OCI-LY7 (cell line): ENCODE measurements around the gene UBE3B. TPM values are rescaled to one million over a fixed set of nuclear protein-coding genes. Genes with fewer than 3 reads are reported as not detected.

ENCODE experiments used
- BruUV-seq: library from RNA; stranded (reverse); fragments of 400-500 nt; replicated peaks from 2 replicates; lab custom pipeline; 2021; lab: Mats Ljungman, UMichigan
- CTCF ChIA-PET: fragments of 300-600 bp; sonication (Branson Sonifier 250); formaldehyde crosslinking; loops from one replicate; lab custom pipeline; 2022; ENCODE audit warnings: antibody characterized with exemption; ENCODE audit not compliant: unreplicated experiment; lab: Charles Lee
- POLR2A ChIA-PET: fragments of 300-600 bp; sonication (Branson Sonifier 250); formaldehyde crosslinking; loops from one replicate; lab custom pipeline; 2022; ENCODE audit warnings: antibody characterized with exemption; lab: Charles Lee
- DNase-seq: peaks from one replicate; pipeline ENCODE4 v3.0.0-alpha.2; 2015; ENCODE audit warnings: low spot score
- H2AFZ ChIP-seq: fragments of 200-600 bp; sonication (generic), shearing (Covaris generic); 2 replicates; pipeline ENCODE4 v1.6.1; 2014; ENCODE audit warnings: mild to moderate bottlenecking, antibody characterized with exemption, low read length, moderate library complexity
- H3K27ac ChIP-seq: fragments of 200-600 bp; sonication (generic); 2 replicates; pipeline ENCODE4 v1.5.1; 2014; ENCODE audit warnings: mixed run types, low read depth, mild to moderate bottlenecking, moderate library complexity, low read length, inconsistent platforms; ENCODE audit not compliant: poor library complexity, severe bottlenecking
- H3K36me3 ChIP-seq: fragments of 200-600 bp; sonication (generic); 2 replicates; pipeline ENCODE4 v1.6.1; 2014; ENCODE audit warnings: mild to moderate bottlenecking, antibody characterized with exemption, low read length, moderate library complexity, mixed read lengths; ENCODE audit not compliant: insufficient read depth
- H3K4me1 ChIP-seq: fragments of 200-600 bp; sonication (generic); 2 replicates; pipeline ENCODE4 v1.5.1; 2014; ENCODE audit warnings: mild to moderate bottlenecking, low read length; ENCODE audit not compliant: insufficient read depth, poor library complexity, severe bottlenecking
- H3K4me2 ChIP-seq: fragments of 200-600 bp; sonication (generic); 2 replicates; pipeline ENCODE4 v1.6.1; 2014; ENCODE audit warnings: mild to moderate bottlenecking, low read length
- H3K4me3 ChIP-seq: fragments of 200-600 bp; sonication (generic); 2 replicates; pipeline ENCODE4 v1.5.1; 2014; ENCODE audit warnings: mild to moderate bottlenecking, low read depth, low read length; ENCODE audit not compliant: poor library complexity, severe bottlenecking
- H3K79me2 ChIP-seq: fragments of 200-600 bp; sonication (generic); 2 replicates; pipeline ENCODE4 v1.6.1; 2016; ENCODE audit warnings: low read depth, mild to moderate bottlenecking, low read length, moderate library complexity, mixed read lengths; ENCODE audit not compliant: insufficient read depth
- H3K9me2 ChIP-seq: fragments of 200-600 bp; sonication (generic); 2 replicates; pipeline ENCODE4 v1.6.1; 2016; ENCODE audit warnings: mild to moderate bottlenecking, low read length, mixed read lengths; ENCODE audit not compliant: insufficient read depth
- H3K9me3 ChIP-seq: fragments of 200-600 bp; sonication (generic); 2 replicates; pipeline ENCODE4 v1.6.1; 2014; ENCODE audit warnings: mild to moderate bottlenecking, mixed run types, low read length, mixed read lengths
- H4K20me1 ChIP-seq: fragments of 200-600 bp; sonication (generic); 2 replicates; pipeline ENCODE4 v1.6.1; 2014; ENCODE audit warnings: mild to moderate bottlenecking, antibody characterized with exemption, low read length, moderate library complexity, mixed read lengths; ENCODE audit not compliant: insufficient read depth
- EZH2phosphoT487 ChIP-seq: fragments of 200-600 bp; sonication (generic); IDR thresholded peaks from 2 replicates; pipeline ENCODE4 v1.6.1; 2018; ENCODE audit warnings: low read depth, borderline replicate concordance, mild to moderate bottlenecking, mixed run types, antibody characterized with exemption, low read length, moderate library complexity, mixed read lengths
- intact Hi-C: fragments of 100-400 bp; cut with micrococcal nuclease; formaldehyde crosslinking; loops from one replicate; pipeline ENCODE4 v1.10.0; 2022; ENCODE audit not compliant: unreplicated experiment
- total RNA-seq, 2 experiments: library from RNA; depleted of rRNA in 1 of 2; stranded (reverse); fragments of >200 nt in 1 of 2; shearing (Covaris generic) in 1 of 2; gene quantifications; 2 replicates each; pipeline ENCODE4 v1.2.3, GENCODE V29; 2014 to 2022
- TF ChIP-seq, protein P1 (sequence below): fragments of 200-600 bp; sonication (generic); conservative IDR thresholded peaks from 2 replicates; pipeline ENCODE4 v1.5.1; 2014; ENCODE audit warnings: mild to moderate bottlenecking, antibody characterized with exemption, low read length, moderate library complexity, mixed read lengths

Gene UBE3B
- total RNA-seq, 2 experiments from 2014 or later, result 27.8 to 32.6 TPM

DNA sequence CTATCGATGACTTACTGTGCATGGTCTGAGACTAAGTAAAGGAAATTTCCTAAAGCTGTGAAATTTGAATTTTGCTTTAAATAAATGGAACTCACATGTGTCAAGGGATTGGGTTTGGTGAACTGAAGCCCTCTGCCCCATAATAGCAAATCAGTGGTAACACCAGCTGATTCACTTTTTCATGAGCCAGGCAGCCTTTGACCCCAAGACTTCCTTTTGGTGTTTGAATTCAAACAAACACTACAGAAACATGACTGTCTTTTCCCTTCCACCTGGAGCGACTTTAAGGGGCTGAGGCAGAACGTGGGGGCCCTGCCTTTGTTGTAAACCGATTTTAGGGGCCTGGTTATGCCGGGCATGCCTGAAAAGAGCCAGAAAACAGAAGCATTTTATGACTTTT, 29.2 kb upstream of the UBE3B start:
- no peaks in the 10 kb centered on the region for H3K9me2 ChIP-seq
- H2AFZ ChIP-seq, result no peak overlapping the region
- no peaks in the 10 kb centered on the region for H3K9me3 ChIP-seq
- peaks cover 58% of the 10 kb centered on the region for H3K36me3 ChIP-seq
- intact Hi-C loops, result no loop called here
- CTCF ChIA-PET, result no interaction called here
- H3K4me3 ChIP-seq, result no peak overlapping the region
- no peak for DNase-seq
- no peak overlapping the region for H3K4me2 ChIP-seq
- TF ChIP-seq EZH2phosphoT487, result no peak
- TF ChIP-seq, protein P1, sequence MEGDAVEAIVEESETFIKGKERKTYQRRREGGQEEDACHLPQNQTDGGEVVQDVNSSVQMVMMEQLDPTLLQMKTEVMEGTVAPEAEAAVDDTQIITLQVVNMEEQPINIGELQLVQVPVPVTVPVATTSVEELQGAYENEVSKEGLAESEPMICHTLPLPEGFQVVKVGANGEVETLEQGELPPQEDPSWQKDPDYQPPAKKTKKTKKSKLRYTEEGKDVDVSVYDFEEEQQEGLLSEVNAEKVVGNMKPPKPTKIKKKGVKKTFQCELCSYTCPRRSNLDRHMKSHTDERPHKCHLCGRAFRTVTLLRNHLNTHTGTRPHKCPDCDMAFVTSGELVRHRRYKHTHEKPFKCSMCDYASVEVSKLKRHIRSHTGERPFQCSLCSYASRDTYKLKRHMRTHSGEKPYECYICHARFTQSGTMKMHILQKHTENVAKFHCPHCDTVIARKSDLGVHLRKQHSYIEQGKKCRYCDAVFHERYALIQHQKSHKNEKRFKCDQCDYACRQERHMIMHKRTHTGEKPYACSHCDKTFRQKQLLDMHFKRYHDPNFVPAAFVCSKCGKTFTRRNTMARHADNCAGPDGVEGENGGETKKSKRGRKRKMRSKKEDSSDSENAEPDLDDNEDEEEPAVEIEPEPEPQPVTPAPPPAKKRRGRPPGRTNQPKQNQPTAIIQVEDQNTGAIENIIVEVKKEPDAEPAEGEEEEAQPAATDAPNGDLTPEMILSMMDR, result no peak
- H3K79me2 ChIP-seq, result no peaks in the 10 kb centered on the region
- no peaks in the 10 kb centered on the region for H3K4me1 ChIP-seq
- BruUV-seq, result no TSS peak
- no peaks in the 10 kb centered on the region for H4K20me1 ChIP-seq
- no peak overlapping the region for H3K27ac ChIP-seq
- POLR2A ChIA-PET, result no interaction called here

DNA sequence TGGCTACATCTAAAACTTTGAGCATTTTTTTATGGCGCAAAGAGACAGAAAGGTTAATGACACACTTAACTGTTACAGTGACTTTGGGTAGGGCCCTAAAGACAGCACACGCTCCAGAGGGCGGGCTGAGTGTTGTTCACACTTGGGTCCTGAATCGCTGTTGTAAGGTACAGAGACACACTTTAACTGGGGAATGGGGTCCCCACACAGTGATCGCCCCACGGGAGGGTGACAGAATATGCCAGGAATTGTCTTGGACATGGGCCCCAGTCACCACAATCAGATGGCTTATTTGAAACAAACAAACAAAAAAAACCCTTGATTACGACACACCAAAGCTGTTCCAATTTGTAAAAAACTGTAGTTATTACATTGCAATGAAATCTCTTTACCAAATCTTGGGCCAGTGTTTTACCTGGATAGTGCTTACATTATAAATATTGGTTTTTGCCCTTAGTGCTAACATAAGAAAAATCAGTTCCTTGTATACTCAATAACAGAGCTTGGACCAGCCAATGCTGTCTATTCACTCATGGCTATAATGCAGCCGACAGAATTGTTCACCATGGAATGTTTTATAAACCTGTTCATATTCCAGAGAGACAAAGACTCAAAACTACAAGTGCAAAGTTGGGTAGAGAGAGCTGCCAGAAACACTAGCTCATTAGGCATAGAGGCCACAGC, 28.6 kb upstream of the UBE3B start:
- H2AFZ ChIP-seq, result no peak overlapping the region
- H3K9me2 ChIP-seq, result no peaks in the 10 kb centered on the region
- H3K79me2 ChIP-seq, result no peaks in the 10 kb centered on the region
- no peaks in the 10 kb centered on the region for H3K9me3 ChIP-seq
- POLR2A ChIA-PET, result no interaction called here
- H3K27ac ChIP-seq, result no peak overlapping the region
- BruUV-seq, result no TSS peak
- no peak overlapping the region for H3K4me2 ChIP-seq
- no peak for TF ChIP-seq EZH2phosphoT487
- TF ChIP-seq, protein P1, result no peak
- H3K36me3 ChIP-seq, result peaks cover 63% of the 10 kb centered on the region
- DNase-seq, result no peak
- CTCF ChIA-PET, result no interaction called here
- H3K4me3 ChIP-seq, result no peak overlapping the region
- no peaks in the 10 kb centered on the region for H3K4me1 ChIP-seq
- intact Hi-C loops, result no loop called here
- no peaks in the 10 kb centered on the region for H4K20me1 ChIP-seq

DNA sequence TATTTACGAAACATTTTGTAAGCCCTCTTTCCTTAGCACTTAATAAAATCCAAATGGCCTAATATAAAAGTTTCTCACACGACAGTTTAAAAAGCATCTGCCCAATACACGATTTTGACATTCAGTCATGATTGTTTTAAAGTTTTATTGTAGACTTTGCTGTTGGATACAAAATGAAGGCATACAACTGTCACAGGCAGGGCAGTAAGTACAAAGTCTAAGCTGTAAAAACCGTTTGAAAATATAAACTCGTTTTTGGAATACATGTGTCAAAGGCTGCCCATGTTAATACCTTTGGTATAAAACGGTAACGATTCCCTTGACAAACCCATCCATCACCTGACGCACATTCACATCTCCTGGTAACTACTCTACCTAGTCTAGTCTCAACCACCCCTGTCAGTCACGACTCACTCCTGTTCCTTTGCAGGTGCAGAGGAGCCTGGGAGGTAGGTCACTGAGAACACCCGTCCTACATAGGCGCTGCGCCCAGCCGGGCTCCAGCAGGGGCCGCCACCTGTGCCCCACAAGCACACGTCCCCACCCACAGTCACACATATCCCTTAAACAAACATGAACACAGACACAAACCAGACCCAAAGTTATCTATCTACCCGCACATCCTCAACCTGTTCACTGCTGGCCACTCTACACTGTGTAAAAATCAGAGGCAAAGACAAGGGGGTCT, 27.4 kb upstream of the UBE3B start:
- no peaks in the 10 kb centered on the region for H3K9me3 ChIP-seq
- intact Hi-C loops, result no loop called here
- H3K36me3 ChIP-seq, result peaks cover 73% of the 10 kb centered on the region
- H3K79me2 ChIP-seq, result no peaks in the 10 kb centered on the region
- no peak for DNase-seq
- H3K9me2 ChIP-seq, result no peaks in the 10 kb centered on the region
- H2AFZ ChIP-seq, result no peak overlapping the region
- no peak overlapping the region for H3K4me3 ChIP-seq
- H3K27ac ChIP-seq, result no peak overlapping the region
- POLR2A ChIA-PET, result no interaction called here
- TSS peak; percentile 53 for BruUV-seq
- TF ChIP-seq, protein P1, result 0 out of 2 replicates have a peak, but pooled peaks have one; percentile 43
- TF ChIP-seq EZH2phosphoT487, result no peak
- no peaks in the 10 kb centered on the region for H3K4me1 ChIP-seq
- CTCF ChIA-PET, result no interaction called here
- no peaks in the 10 kb centered on the region for H4K20me1 ChIP-seq
- H3K4me2 ChIP-seq, result no peak overlapping the region
